Uterus (tissue), 4 donors: ENCODE data around the gene MPZ. TPM values are rescaled to one million over a fixed set of nuclear protein-coding genes. Genes with fewer than 3 reads are reported as not detected.

Experiments used
- DNase-seq, 2 donors: peaks; one replicate each; pipeline ENCODE4 v3.0.0-alpha.2; 2019 to 2020
- H3K27ac ChIP-seq, 2 donors: fragments of 200-600 bp; sonication (generic); 1 replicate in 1 of 2; 2 replicates in 1 of 2; pipeline ENCODE4 v1.5.1; 2016 to 2018
- H3K27me3 ChIP-seq, 2 donors: fragments of 200-600 bp; sonication (generic); one replicate each; pipeline ENCODE4 v1.5.1; 2018 to 2019; ENCODE audit warnings: control low read depth in 1 of 2
- H3K36me3 ChIP-seq, 2 donors: fragments of 200-600 bp; sonication (generic); one replicate each; pipeline ENCODE4 v1.5.1; 2019; ENCODE audit warnings: control low read depth in 1 of 2
- H3K4me1 ChIP-seq, 2 donors: fragments of 200-600 bp; sonication (generic); one replicate each; pipeline ENCODE4 v1.5.1; 2018 to 2019; ENCODE audit warnings: control low read depth in 1 of 2
- H3K4me3 ChIP-seq, 2 donors: fragments of 200-600 bp; sonication (generic); 1 replicate in 1 of 2; 2 replicates in 1 of 2; pipeline ENCODE4 v1.5.1; 2018 to 2019; ENCODE audit warnings: mild to moderate bottlenecking in 1 of 2
- H3K9me3 ChIP-seq, 2 donors: fragments of 200-600 bp; sonication (generic); one replicate each; pipeline ENCODE4 v1.5.1; 2019; ENCODE audit warnings: control low read depth in 1 of 2
- POLR2A ChIP-seq, 2 donors: fragments of 450-650 bp; IDR thresholded peaks; one replicate each; pipeline ENCODE4 v1.6.1; 2016; ENCODE audit warnings: antibody characterized with exemption in 2 of 2, mild to moderate bottlenecking in 1 of 2, moderate library complexity in 1 of 2
- intact Hi-C: fragments of 100-400 bp; cut with DNase I; formaldehyde crosslinking; loops from one replicate; pipeline ENCODE4 v1.15.1; 2023; ENCODE audit warnings: low total_unique reads
- total RNA-seq, 4 donors: library from RNA; depleted of rRNA in 3 of 4; stranded (reverse); fragments of >200 nt in 3 of 4; gene quantifications; one replicate each; pipeline versions ENCODE4 v1.1.0 to v1.2.4, GENCODE V29; 2014 to 2023
- TF ChIP-seq, protein P1 (sequence below), 4 experiments: fragments of 200-600 bp in 2 of 4; fragments of 450-650 bp in 2 of 4; sonication (generic) in 2 of 4; IDR thresholded peaks; one replicate each; pipeline ENCODE4 v1.5.1; 2016 to 2019; ENCODE audit warnings: antibody characterized with exemption in 4 of 4, mild to moderate bottlenecking in 2 of 4, moderate library complexity in 1 of 4
- donor health status: DM: yes; HTN: yes; CAD: no.

The MPZ gene
- total RNA-seq, 4 donors from 2014 or later: 2.2 to 10.7 TPM; not detected in 2

- no peaks in the 10 kb centered on the region for H3K9me3 ChIP-seq
- H3K4me1 ChIP-seq: no peaks in the 10 kb centered on the region
- H3K27me3 ChIP-seq: no peaks in the 10 kb centered on the region
- H3K36me3 ChIP-seq: no peaks in the 10 kb centered on the region
- TF ChIP-seq POLR2A (IDR thresholded peaks at IDR 0.05): no peak
- TF ChIP-seq, protein P1, sequence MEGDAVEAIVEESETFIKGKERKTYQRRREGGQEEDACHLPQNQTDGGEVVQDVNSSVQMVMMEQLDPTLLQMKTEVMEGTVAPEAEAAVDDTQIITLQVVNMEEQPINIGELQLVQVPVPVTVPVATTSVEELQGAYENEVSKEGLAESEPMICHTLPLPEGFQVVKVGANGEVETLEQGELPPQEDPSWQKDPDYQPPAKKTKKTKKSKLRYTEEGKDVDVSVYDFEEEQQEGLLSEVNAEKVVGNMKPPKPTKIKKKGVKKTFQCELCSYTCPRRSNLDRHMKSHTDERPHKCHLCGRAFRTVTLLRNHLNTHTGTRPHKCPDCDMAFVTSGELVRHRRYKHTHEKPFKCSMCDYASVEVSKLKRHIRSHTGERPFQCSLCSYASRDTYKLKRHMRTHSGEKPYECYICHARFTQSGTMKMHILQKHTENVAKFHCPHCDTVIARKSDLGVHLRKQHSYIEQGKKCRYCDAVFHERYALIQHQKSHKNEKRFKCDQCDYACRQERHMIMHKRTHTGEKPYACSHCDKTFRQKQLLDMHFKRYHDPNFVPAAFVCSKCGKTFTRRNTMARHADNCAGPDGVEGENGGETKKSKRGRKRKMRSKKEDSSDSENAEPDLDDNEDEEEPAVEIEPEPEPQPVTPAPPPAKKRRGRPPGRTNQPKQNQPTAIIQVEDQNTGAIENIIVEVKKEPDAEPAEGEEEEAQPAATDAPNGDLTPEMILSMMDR (IDR thresholded peaks at IDR 0.05): no peak
- H3K27ac ChIP-seq: no peak overlapping the region
- intact Hi-C loops: no loop called here
- DNase-seq: no peak
- no peak overlapping the region for H3K4me3 ChIP-seq
Measured at GRCh38 chr1:161285113-161285512, 24.7 kb downstream of the MPZ start.

DNA sequence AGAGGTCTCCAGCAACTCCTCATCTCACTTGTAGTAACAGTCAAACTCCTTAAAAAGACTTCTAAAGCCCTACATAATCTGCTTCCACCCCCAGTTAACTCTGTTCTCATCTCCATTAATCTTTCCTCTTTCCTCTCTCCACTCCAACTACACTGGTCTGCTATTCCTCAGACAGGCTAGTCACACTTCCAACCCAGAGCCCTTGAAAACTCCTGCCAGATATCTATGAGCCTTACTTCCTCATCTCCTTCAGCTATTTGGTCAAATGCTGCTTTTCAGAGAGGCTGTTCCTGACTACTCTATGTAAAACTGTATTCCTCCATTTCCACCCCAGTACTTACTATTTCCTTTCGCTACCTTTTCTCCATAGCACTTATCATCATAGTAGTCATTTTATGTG lies 26.8 kb downstream of the MPZ start:
- Histone ChIP-seq H3K27ac (no peak overlapping the region), H3K4me3 (no peak overlapping the region), H3K9me3 (no peaks in the 10 kb centered on the region), H3K36me3 (no peaks in the 10 kb centered on the region), H3K4me1 (no peaks in the 10 kb centered on the region), H3K27me3 (no peaks in the 10 kb centered on the region)
- TF ChIP-seq, protein P1 (IDR thresholded peaks at IDR 0.05): no peak
- no peak for TF ChIP-seq POLR2A (IDR thresholded peaks at IDR 0.05)
- intact Hi-C loops: no loop called here
- DNase-seq: no peak

GRCh38 chr1:161274874-161275273 lies 34.9 kb downstream of the MPZ start:
- TF ChIP-seq, protein P1 (IDR thresholded peaks at IDR 0.05): no peak
- no peak for TF ChIP-seq POLR2A (IDR thresholded peaks at IDR 0.05)
- H3K4me3 ChIP-seq: no peak overlapping the region
- no peak overlapping the region for H3K27ac ChIP-seq
- intact Hi-C loops: no loop called here
- no peaks in the 10 kb centered on the region for H3K9me3 ChIP-seq
- no peaks in the 10 kb centered on the region for H3K4me1 ChIP-seq
- no peaks in the 10 kb centered on the region for H3K27me3 ChIP-seq
- no peaks in the 10 kb centered on the region for H3K36me3 ChIP-seq
- DNase-seq: no peak

DNA sequence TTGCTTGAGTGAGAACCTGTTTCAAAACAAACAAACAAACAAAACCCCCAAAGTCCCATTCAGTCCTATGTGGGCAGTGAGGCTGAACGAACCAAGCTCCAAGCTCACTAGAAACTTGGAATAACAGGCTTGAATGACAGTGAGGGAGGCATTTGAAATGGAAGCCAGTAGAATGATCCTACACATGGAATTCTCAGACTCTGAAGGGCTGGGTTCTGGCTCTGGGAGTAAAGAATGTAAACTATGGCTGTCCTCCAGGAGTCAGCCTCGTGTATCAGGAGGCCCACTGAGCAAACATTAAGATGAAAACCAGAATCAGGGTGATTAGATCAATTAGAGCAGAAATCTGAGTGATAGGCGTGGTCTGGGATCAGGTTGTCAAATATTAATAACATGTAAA lies 36.4 kb downstream of the MPZ start:
- Histone ChIP-seq H3K4me3 (no peak overlapping the region), H3K4me1 (no peaks in the 10 kb centered on the region), H3K27ac (no peak overlapping the region), H3K27me3 (no peaks in the 10 kb centered on the region), H3K9me3 (no peaks in the 10 kb centered on the region), H3K36me3 (no peaks in the 10 kb centered on the region)
- intact Hi-C loops: no loop called here
- no peak for DNase-seq
- TF ChIP-seq, protein P1 (IDR thresholded peaks at IDR 0.05): no peak

DNA sequence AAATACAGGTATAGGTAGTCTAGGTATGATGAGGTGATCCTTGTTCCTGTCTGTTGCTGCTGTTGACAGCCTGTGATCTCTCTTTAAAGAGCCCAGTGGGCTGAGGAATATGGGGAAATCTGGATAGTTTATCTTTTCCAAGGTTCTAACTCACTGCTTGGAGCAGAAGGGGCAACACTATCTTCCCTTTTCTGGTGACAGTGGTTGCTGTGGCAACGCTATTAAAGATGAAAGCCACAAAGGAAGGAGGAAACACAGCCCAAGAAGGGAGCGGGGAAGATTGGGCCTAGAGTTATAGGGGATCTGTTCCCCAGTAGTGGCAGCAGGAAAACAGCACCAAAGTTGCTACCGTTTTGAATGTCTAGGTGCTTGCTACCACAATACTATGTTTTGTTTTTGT lies 42.4 kb downstream of the MPZ start:
- Histone ChIP-seq H3K4me1 (no peaks in the 10 kb centered on the region), H3K27ac (no peak overlapping the region), H3K36me3 (no peaks in the 10 kb centered on the region), H3K27me3 (no peaks in the 10 kb centered on the region), H3K9me3 (no peaks in the 10 kb centered on the region), H3K4me3 (no peak overlapping the region)
- intact Hi-C loops: no loop called here
- DNase-seq: no peak
- no peak for TF ChIP-seq POLR2A (IDR thresholded peaks at IDR 0.05)

DNA sequence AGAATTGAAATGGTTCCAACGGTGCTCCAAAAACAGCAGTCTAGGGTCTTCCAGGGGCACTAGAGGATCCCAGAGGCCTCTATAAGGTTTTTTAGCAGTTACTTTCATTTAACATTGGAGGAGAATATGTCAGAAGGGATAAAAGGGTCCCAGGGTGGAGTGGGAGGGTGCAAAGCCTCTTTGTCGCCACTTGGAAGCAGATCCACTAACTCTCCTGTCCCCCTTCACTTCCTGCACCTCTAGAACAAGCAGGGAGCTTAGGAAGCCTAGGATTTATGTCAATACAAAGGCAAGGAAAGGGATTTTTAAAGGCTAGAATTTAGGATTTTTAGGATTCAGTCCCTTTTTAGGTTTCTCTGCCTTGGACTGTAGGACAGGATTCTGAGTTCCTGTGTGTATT lies 42.9 kb downstream of the MPZ start:
- no peak overlapping the region for H3K4me3 ChIP-seq
- DNase-seq: no peak
- H3K27ac ChIP-seq: no peak overlapping the region

More for the DNA sequence above, 42.9 kb downstream of the MPZ start:
- Histone ChIP-seq H3K36me3 (no peaks in the 10 kb centered on the region), H3K9me3 (no peaks in the 10 kb centered on the region), H3K27me3 (no peaks in the 10 kb centered on the region), H3K4me1 (no peaks in the 10 kb centered on the region)
- intact Hi-C loops: no loop called here
- TF ChIP-seq POLR2A (IDR thresholded peaks at IDR 0.05): no peak
- TF ChIP-seq, protein P1 (IDR thresholded peaks at IDR 0.05): no peak
